GM13976 (cell line): ENCODE data around the gene RAB40C.

Source experiments
- DNase-seq: peaks from one replicate; pipeline ENCODE4 v3.0.0; 2012; ENCODE audit warnings: low spot score
- CTCF ChIP-seq: IDR thresholded peaks from 2 replicates; pipeline ENCODE4 v1.5.1; 2012; ENCODE audit warnings: borderline replicate concordance, mild to moderate bottlenecking; ENCODE audit not compliant: insufficient read depth; ENCODE audit errors: extremely low read depth, missing control alignments, control extremely low read depth
- in situ Hi-C: fragments of 300-500 bp; cut with MboI; formaldehyde crosslinking; loops from one replicate; pipeline ENCODE4 v1.12.0; 2022; ENCODE audit warnings: low sequenced_read_pairs, mixed read lengths, inconsistent platforms; ENCODE audit not compliant: unreplicated experiment

Gene RAB40C

GRCh38 chr16:589658-590187 is at the start of gene RAB40C:
TSS of gene RAB40C (plus strand) at chr16:590066. CDS start at chr16:590292, 226 bp downstream.
- in situ Hi-C loops, result no loop called here
- peak; percentile 99 for DNase-seq
- TF ChIP-seq CTCF, result no peak

- in situ Hi-C loops, result no loop called here
- DNase-seq, result no peak
- TF ChIP-seq CTCF, result no peak
Measured at GRCh38 chr16:540645-541340, 49.1 kb upstream of the RAB40C start.

- TF ChIP-seq CTCF, result no peak
- in situ Hi-C loops, result no loop called here
- DNase-seq, result no peak
Measured at GRCh38 chr16:543301-544164, 46.3 kb upstream of the RAB40C start.

DNA sequence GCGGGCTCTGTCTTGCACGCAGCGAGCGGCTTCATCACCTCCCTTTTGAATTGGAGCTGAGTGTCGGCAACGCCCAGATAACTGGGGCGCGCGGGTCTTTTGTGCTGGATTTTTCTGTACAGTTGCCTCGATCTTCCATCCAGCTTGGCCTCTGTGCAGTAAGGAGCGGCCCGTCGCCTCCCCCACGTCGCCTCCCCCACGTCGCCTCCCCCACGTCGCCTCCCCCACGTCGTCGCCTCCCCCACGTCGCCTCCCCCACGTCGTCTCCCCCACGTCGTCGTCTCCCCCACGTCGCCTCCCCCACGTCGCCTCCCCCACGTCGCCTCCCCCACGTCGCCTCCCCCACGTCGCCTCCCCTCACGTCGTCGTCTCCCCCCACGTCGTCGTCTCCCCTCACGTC is 45.3 kb upstream of the RAB40C start:
- no peak for TF ChIP-seq CTCF
- DNase-seq, result no peak
- in situ Hi-C loops, result no loop called here

DNA sequence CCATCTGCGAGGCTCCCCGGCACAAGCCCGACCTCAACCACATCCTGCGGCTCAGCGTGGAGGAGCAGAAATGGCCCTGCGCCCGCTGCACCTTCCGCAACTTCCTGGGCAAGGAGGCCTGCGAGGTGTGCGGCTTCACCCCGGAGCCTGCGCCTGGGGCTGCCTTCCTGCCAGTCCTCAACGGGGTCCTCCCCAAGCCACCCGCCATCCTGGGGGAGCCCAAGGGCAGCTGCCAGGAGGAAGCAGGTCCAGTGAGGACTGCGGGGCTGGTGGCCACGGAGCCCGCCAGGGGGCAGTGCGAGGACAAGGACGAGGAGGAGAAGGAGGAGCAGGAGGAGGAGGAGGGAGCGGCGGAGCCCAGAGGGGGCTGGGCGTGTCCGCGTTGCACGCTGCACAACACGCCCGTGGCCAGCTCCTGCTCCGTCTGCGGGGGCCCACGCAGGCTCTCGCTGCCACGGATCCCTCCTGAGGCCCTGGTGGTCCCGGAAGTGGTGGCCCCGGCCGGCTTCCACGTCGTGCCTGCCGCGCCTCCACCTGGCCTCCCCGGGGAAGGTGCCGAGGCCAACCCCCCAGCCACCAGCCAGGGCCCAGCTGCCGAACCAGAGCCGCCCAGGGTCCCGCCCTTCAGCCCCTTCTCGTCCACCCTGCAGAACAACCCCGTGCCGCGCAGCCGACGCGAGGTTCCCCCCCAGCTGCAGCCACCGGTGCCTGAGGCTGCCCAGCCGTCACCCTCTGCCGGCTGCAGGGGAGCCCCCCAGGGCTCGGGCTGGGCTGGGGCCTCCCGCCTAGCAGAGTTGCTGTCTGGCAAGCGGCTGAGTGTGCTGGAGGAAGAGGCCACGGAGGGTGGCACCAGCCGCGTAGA is 42.7 kb upstream of the RAB40C start:
- no peak for TF ChIP-seq CTCF
- in situ Hi-C loops, result no loop called here
- no peak for DNase-seq

DNA sequence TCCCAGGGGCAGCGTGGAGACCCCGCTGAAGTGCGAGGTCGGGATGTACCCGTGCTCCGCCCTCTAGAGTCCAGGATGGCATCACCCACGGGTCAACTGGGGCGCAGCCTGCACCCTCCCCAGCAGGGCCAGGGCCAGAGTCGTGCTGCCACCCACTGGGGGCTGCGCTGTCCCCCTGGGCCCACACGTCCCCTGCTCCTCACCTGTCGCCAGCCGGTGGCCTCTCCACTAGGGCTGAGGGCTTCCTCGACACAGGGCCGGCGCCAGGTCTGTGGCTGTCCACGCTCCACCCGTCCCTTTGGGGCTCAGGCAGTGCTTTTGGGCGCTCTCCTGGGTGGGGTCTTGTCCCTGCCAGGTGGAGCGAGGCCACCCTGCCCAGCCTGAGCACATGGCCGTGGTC is 41.3 kb upstream of the RAB40C start:
- in situ Hi-C loops, result no loop called here
- no peak for DNase-seq
- TF ChIP-seq CTCF, result no peak
